HEK293T (cell line): ENCODE results near the gene KRT25.

Source experiments
- ARNT ChIP-seq: fragments of 450-650 bp; IDR thresholded peaks from 2 replicates; pipeline ENCODE4 v1.6.1; 2017; ENCODE audit warnings: mild to moderate bottlenecking
- BHLHE40 ChIP-seq: fragments of 450-650 bp; IDR thresholded peaks from 2 replicates; pipeline ENCODE4 v1.6.1; 2016; ENCODE audit warnings: mild to moderate bottlenecking, moderate library complexity, borderline replicate concordance
- CTBP1 ChIP-seq: fragments of 450-650 bp; IDR thresholded peaks from 2 replicates; pipeline ENCODE4 v1.6.1; 2016; ENCODE audit warnings: borderline replicate concordance
- ELF4 ChIP-seq: fragments of 450-650 bp; IDR thresholded peaks from 2 replicates; pipeline ENCODE4 v1.6.1; 2017; ENCODE audit warnings: antibody characterized with exemption
- FOXA1 ChIP-seq: fragments of 450-650 bp; IDR thresholded peaks from 2 replicates; pipeline ENCODE4 v1.6.1; 2016; ENCODE audit warnings: mild to moderate bottlenecking
- FOXK2 ChIP-seq: fragments of 450-650 bp; IDR thresholded peaks from 2 replicates; pipeline ENCODE4 v1.6.1; 2016; ENCODE audit warnings: mild to moderate bottlenecking
- HDGF ChIP-seq: fragments of 450-650 bp; IDR thresholded peaks from 2 replicates; pipeline ENCODE4 v1.6.1; 2017; ENCODE audit warnings: antibody characterized with exemption, borderline replicate concordance
- LEF1 ChIP-seq: fragments of 450-650 bp; IDR thresholded peaks from 2 replicates; pipeline ENCODE4 v1.6.1; 2017; ENCODE audit warnings: mild to moderate bottlenecking, borderline replicate concordance
- PKNOX1 ChIP-seq: fragments of 450-650 bp; IDR thresholded peaks from 2 replicates; pipeline ENCODE4 v1.6.1; 2016
- SP1 ChIP-seq: fragments of 450-650 bp; IDR thresholded peaks from 2 replicates; pipeline ENCODE4 v1.6.1; 2017
- SUZ12 ChIP-seq: fragments of 450-650 bp; IDR thresholded peaks from 2 replicates; pipeline ENCODE4 v1.6.1; 2016; ENCODE audit warnings: mild to moderate bottlenecking
- TARDBP ChIP-seq: fragments of 450-650 bp; IDR thresholded peaks from 2 replicates; pipeline ENCODE4 v1.6.1; 2016
- ZNF384 ChIP-seq: fragments of 450-650 bp; IDR thresholded peaks from 2 replicates; pipeline ENCODE4 v1.6.1; 2016

- TF ChIP-seq ELF4 (no peak), BHLHE40 (no peak), FOXK2 (no peak), ZNF384 (no peak), SUZ12 (no peak), PKNOX1 (no peak), FOXA1 (no peak), SP1 (no peak), CTBP1 (no peak), ARNT (no peak), LEF1 (no peak), TARDBP (no peak), HDGF (no peak)
These were observed 20.8 kb upstream of the KRT25 start for GRCh38 chr17:40775945-40776344.
